ENCODE data around the gene MAPK11. TPM values are rescaled to one million over a fixed set of nuclear protein-coding genes. Genes with fewer than 3 reads are reported as not detected.

The MAPK11 gene
- total and polyA plus RNA-seq, 4 donors: 5.7 to 40.2 (median 25.2) TPM

- Histone ChIP-seq H3K27me3 (ENCODE audit: control insufficient read depth, insufficient read depth, low read length) (no peaks in the 10 kb centered on the region), H3K9me3 (ENCODE audit: control insufficient read depth, insufficient read depth, low read length) (no peaks in the 10 kb centered on the region), H3K36me3 (ENCODE audit: control insufficient read depth, insufficient read depth, low read length) (peaks cover 54% of the 10 kb centered on the region), H3K4me1 (ENCODE audit: control insufficient read depth, insufficient read depth, low read length) (peaks cover 69% of the 10 kb centered on the region), H3K4me3 (ENCODE audit: low read depth, low read length) (peak overlapping the region; percentile 86), H3K27ac (ENCODE audit: low read depth, low read length) (peak overlapping the region; percentile 87)
- DNase-seq (ENCODE audit: low read depth in 4 of 6, low spot score in 6 of 6): no peak
- 16% methylated on average over 46 of the region's 53 CpGs for WGBS (ENCODE audit: insufficient coverage)
Measured at GRCh38 chr22:50245214-50246072, 24.7 kb downstream of the MAPK11 start.

- WGBS (ENCODE audit: insufficient coverage): under 1% methylated on average over 75 of the region's 76 CpGs
- Histone ChIP-seq H3K4me1 (ENCODE audit: control insufficient read depth, insufficient read depth, low read length) (peaks cover 62% of the 10 kb centered on the region), H3K4me3 (ENCODE audit: low read depth, low read length) (peak within 1 kb of the TSS; percentile 86), H3K27ac (ENCODE audit: low read depth, low read length) (peak within 1 kb of the TSS; percentile 87), H3K36me3 (ENCODE audit: control insufficient read depth, insufficient read depth, low read length) (peaks cover 54% of the 10 kb centered on the region), H3K27me3 (ENCODE audit: control insufficient read depth, insufficient read depth, low read length) (no peaks in the 10 kb centered on the region), H3K9me3 (ENCODE audit: control insufficient read depth, insufficient read depth, low read length) (no peaks in the 10 kb centered on the region)
- DNase-seq (ENCODE audit: low read depth in 4 of 6, low spot score in 6 of 6): peak; percentile 82 to 98 (median 93)
Measured at GRCh38 chr22:50244420-50245213, 25.6 kb downstream of the MAPK11 start, which contains the start of gene TUBGCP6. Gene TUBGCP6, minus strand, starts transcription at chr22:50245023. Its CDS starts 564 bp downstream, at chr22:50244459.

GRCh38 chr22:50243685-50244419 lies 26.3 kb downstream of the MAPK11 start:
- Histone ChIP-seq H3K36me3 (ENCODE audit: control insufficient read depth, insufficient read depth, low read length) (peaks cover 55% of the 10 kb centered on the region), H3K9me3 (ENCODE audit: control insufficient read depth, insufficient read depth, low read length) (no peaks in the 10 kb centered on the region), H3K27me3 (ENCODE audit: control insufficient read depth, insufficient read depth, low read length) (no peaks in the 10 kb centered on the region), H3K4me1 (ENCODE audit: control insufficient read depth, insufficient read depth, low read length) (peaks cover 59% of the 10 kb centered on the region), H3K27ac (ENCODE audit: low read depth, low read length) (peak overlapping the region; percentile 87), H3K4me3 (ENCODE audit: low read depth, low read length) (peak overlapping the region; percentile 86)
- DNase-seq (ENCODE audit: low read depth in 4 of 6, low spot score in 6 of 6): no peak
- 38% methylated on average over 22 of the region's 27 CpGs for WGBS (ENCODE audit: insufficient coverage)

DNA sequence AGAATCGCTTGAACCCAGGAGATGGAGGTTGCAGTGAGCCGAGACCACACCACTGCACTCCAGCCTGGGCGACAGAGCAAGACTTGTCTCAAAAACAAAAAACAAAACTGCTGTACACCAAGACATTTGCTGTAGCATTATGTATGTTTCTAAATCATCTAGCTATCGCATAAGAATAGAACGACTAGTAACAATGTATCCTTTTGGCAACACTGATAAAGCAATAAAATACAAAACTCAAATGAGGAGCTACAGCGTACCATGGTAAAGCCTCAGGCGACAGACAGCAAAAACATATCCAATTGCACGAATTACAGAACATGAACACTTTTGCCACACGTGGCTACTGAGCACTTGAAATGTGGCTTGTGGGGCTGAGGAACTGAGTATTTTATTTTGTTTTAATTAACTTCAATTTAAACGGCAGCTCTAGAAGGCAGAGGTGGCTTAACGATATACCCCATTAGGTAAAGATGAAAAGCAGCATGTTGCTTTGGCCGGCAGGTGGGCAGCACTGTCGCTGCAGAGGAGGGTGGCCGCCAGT lies 27.7 kb downstream of the MAPK11 start:
- Histone ChIP-seq H3K9me3 (ENCODE audit: control insufficient read depth, insufficient read depth, low read length) (no peaks in the 10 kb centered on the region), H3K36me3 (ENCODE audit: control insufficient read depth, insufficient read depth, low read length) (peaks cover 53% of the 10 kb centered on the region), H3K27me3 (ENCODE audit: control insufficient read depth, insufficient read depth, low read length) (no peaks in the 10 kb centered on the region), H3K4me1 (ENCODE audit: control insufficient read depth, insufficient read depth, low read length) (peaks cover 47% of the 10 kb centered on the region), H3K27ac (ENCODE audit: low read depth, low read length) (no peak overlapping the region), H3K4me3 (ENCODE audit: low read depth, low read length) (peak overlapping the region; percentile 9)
- 47% methylated on average over 4 of the region's 14 CpGs for WGBS (ENCODE audit: insufficient coverage)
- DNase-seq (ENCODE audit: low read depth in 4 of 6, low spot score in 6 of 6): no peak

DNA sequence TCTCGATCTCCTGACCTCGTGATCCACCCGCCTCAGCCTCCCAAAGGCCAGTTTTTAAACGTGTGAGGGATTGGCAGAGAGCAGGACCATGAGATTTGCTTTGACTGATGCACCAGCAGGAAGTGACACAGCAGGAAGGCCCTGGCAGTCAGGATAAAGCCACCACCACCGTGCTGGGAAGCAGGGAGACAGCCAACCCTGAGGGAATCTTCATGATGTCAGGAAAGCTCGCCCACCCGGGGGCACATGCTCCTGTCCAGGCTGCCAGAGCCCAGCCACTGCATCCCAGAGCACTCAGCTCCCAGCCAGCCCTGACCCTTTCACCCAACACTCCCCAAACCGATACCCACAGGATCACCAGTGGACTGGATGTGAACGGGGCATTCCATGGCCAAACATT lies 31.4 kb downstream of the MAPK11 start:
- H3K4me3 ChIP-seq (ENCODE audit: low read depth, low read length): no peak overlapping the region
- peaks cover 31% of the 10 kb centered on the region for H3K4me1 ChIP-seq (ENCODE audit: control insufficient read depth, insufficient read depth, low read length)
- no peaks in the 10 kb centered on the region for H3K9me3 ChIP-seq (ENCODE audit: control insufficient read depth, insufficient read depth, low read length)
- DNase-seq (ENCODE audit: low read depth in 4 of 6, low spot score in 6 of 6): no peak
- H3K27ac ChIP-seq (ENCODE audit: low read depth, low read length): no peak overlapping the region
- H3K27me3 ChIP-seq (ENCODE audit: control insufficient read depth, insufficient read depth, low read length): no peaks in the 10 kb centered on the region
- WGBS (ENCODE audit: insufficient coverage): 87% methylated on average over 7 of the region's 9 CpGs
- H3K36me3 ChIP-seq (ENCODE audit: control insufficient read depth, insufficient read depth, low read length): peaks cover 60% of the 10 kb centered on the region

DNA sequence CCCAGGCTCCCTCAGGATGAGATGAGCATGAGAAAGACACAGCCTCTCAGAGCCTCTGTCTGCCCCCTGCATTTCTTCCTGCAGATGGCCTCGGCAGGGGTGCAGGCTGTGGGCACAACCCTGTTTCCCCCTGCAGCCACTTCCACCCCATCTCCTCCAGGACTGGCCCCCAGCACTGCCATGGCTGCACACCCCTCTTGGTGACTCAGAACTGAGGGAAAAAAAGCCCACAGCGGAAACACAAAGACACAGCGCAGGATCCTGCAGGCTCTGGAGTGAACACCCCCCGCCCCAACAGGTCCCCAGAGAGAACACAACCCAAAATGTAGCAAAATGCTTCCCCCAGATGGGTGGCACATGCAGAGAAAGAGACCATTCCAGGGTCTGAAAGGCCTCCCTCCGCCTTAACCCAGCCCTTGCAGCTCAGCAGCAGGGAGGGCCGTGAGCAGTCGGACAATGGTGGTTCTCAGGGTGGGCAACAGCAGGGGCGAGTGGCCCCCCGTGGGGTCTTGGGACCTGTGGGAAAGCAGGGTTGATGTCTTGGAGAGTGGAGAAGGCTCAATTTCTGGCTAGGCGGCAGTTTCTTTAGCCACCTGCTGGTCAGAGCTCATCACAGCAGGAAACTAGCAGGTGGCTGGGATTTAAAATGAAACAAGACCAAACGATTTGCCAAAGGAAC lies 33.3 kb downstream of the MAPK11 start:
- Histone ChIP-seq H3K4me1 (ENCODE audit: control insufficient read depth, insufficient read depth, low read length) (peaks cover 14% of the 10 kb centered on the region), H3K4me3 (ENCODE audit: low read depth, low read length) (no peak overlapping the region), H3K9me3 (ENCODE audit: control insufficient read depth, insufficient read depth, low read length) (no peaks in the 10 kb centered on the region), H3K27me3 (ENCODE audit: control insufficient read depth, insufficient read depth, low read length) (no peaks in the 10 kb centered on the region), H3K27ac (ENCODE audit: low read depth, low read length) (no peak overlapping the region), H3K36me3 (ENCODE audit: control insufficient read depth, insufficient read depth, low read length) (peaks cover 79% of the 10 kb centered on the region)
- 64% methylated on average over 10 of the region's 11 CpGs for WGBS (ENCODE audit: insufficient coverage)
- DNase-seq (ENCODE audit: low read depth in 4 of 6, low spot score in 6 of 6): no peak

DNA sequence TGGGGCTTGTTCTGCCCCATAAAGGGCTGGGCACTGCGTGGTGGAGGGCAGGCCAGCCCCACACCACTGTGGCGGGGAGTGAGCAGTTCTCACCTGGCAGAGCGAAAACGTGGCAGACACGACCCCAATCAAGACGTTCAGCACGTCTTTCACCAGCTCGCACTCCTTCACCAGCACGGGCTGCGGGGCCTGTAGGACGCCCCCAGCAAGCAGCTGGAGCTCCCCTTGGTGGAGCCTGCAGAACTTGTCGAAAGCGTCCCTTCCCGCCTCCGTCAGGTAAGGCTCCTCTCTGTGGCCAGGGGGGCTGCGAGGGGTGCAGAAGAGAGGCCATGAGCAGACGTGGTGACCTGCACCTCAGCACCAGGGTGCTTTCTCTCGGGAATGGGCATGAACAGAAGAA lies 37.0 kb downstream of the MAPK11 start:
- Histone ChIP-seq H3K36me3 (ENCODE audit: control insufficient read depth, insufficient read depth, low read length) (peaks cover 88% of the 10 kb centered on the region), H3K4me1 (ENCODE audit: control insufficient read depth, insufficient read depth, low read length) (no peaks in the 10 kb centered on the region), H3K9me3 (ENCODE audit: control insufficient read depth, insufficient read depth, low read length) (no peaks in the 10 kb centered on the region), H3K27ac (ENCODE audit: low read depth, low read length) (no peak overlapping the region), H3K4me3 (ENCODE audit: low read depth, low read length) (no peak overlapping the region), H3K27me3 (ENCODE audit: control insufficient read depth, insufficient read depth, low read length) (no peaks in the 10 kb centered on the region)
- WGBS (ENCODE audit: insufficient coverage): 95% methylated on average over 18 of the region's 18 CpGs
- DNase-seq (ENCODE audit: low read depth in 4 of 6, low spot score in 6 of 6): no peak

- no peak for DNase-seq (ENCODE audit: low read depth in 4 of 6, low spot score in 6 of 6)
- Histone ChIP-seq H3K27ac (ENCODE audit: low read depth, low read length) (no peak overlapping the region), H3K4me1 (ENCODE audit: control insufficient read depth, insufficient read depth, low read length) (no peaks in the 10 kb centered on the region), H3K36me3 (ENCODE audit: control insufficient read depth, insufficient read depth, low read length) (peaks cover 88% of the 10 kb centered on the region), H3K27me3 (ENCODE audit: control insufficient read depth, insufficient read depth, low read length) (no peaks in the 10 kb centered on the region), H3K4me3 (ENCODE audit: low read depth, low read length) (no peak overlapping the region), H3K9me3 (ENCODE audit: control insufficient read depth, insufficient read depth, low read length) (no peaks in the 10 kb centered on the region)
- 80% methylated on average over 8 of the region's 20 CpGs for WGBS (ENCODE audit: insufficient coverage)
Measured at GRCh38 chr22:50232481-50233151, 37.6 kb downstream of the MAPK11 start.
